Measurements from ENCODE around the gene UBE2K.
"Not testable (repeated sequence)": the region's sequence is repeated elsewhere in the genome, so short reads cannot be mapped to it uniquely, and the experiment has no call there.

The UBE2K gene

GRCh38 chr4:39813033-39813432 lies 115.1 kb downstream of the UBE2K start:
- not testable (repeated sequence) for DNase-seq

GRCh38 chr4:39813761-39814160 lies 115.8 kb downstream of the UBE2K start:
- DNase-seq: not testable (repeated sequence)

DNA sequence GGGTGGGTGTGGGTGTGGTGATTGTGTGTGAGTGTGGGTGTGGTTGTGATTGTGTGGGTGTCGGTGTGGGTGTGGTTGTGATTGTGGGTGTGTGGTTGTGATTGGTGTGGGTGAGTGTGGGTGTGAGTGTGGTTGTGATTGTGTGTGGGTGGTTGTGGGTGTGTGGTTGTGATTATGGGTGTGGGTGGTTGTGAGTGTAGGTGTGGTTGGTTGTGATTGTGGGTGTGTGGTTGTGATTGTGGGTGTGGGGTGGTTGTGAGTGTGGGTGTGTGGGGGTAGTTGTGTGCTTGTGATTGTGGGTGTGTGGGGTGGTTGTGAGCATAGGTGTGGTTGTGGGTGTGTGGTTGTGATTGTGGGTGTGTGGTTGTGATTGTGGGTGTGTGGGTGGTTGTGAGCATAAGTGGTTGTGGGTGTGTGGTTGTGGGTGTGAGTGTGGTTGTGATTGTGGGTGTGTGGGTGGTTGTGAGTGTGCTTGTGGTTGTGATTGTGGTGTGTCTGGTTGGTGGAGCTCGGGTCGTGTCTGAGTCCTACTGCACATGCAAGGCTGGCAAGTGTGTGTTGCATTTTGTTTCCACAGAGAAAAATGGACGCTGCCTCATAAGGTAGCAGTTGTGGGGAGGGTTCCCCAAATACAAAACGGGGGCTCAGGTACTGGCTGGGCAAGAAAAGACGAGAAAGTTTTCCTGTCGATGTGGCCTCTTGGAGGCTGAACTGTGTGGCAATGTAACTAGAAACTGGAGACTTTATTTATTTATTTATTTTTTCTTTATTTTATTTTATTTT lies 116.7 kb downstream of the UBE2K start:
- no peak for DNase-seq

GRCh38 chr4:39818646-39819045 lies 120.7 kb downstream of the UBE2K start:
- no peak for DNase-seq

GRCh38 chr4:39820186-39820585 lies 122.2 kb downstream of the UBE2K start:
- no peak for DNase-seq

GRCh38 chr4:39821951-39822350 lies 124.0 kb downstream of the UBE2K start:
- no peak for DNase-seq

GRCh38 chr4:39822662-39823061 lies 124.7 kb downstream of the UBE2K start:
- DNase-seq: no peak

- DNase-seq: no peak
These were observed 125.3 kb downstream of the UBE2K start for GRCh38 chr4:39823191-39823590.

GRCh38 chr4:39825090-39825489 lies 127.2 kb downstream of the UBE2K start:
- no peak for DNase-seq

DNA sequence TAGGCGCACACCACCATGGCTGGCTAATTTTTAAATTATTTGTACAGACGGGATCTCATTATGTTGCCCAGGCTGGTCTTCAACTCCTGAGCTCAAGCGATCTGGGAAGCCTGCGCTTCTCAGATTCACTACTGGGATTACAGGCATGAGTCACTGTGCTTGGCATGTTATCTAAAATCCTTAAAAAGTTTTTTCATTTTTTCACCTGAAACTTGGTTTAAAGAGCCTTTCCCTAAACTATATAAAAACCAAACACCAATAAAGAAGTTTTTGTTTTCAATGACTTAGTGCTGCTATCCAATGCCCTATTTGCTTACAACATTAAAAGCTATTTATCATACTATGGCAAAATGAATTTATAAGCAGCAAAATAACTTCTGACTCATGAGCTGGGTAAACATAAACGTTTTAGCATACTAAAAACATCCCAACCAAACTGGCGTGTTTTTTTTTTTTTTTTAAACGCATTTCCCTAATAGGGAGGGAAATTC lies 127.8 kb downstream of the UBE2K start:
- peak; percentile 30 for DNase-seq
